ENCODE measurements around the gene MAD2L1. TPM values are rescaled to one million over a fixed set of nuclear protein-coding genes. Genes with fewer than 3 reads are reported as not detected.

The MAD2L1 gene
- total RNA-seq, 1 donor from 2014 or later, result 2.0 TPM

DNA sequence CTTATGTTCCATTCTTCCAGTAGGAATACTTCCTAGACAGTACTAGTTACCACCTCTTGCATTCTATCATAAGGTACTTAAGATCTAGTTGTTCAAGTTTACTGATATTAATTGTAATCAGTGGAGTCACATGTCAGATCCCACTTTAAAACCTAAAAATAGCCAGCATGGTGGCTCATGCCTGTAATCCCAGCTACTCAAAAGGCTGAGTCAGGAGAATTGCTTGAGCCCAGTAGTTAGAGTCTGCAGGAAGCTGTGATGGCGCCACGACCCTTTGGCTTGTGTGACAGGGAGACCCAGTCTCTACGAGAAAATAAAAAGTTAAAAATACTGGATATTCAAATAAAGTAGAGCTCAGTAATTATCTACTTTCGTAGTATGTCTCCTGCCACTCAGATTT lies 57.7 kb downstream of the MAD2L1 start:
- Histone ChIP-seq H3K36me3 (no peaks in the 10 kb centered on the region), H3K4me1 (no peaks in the 10 kb centered on the region), H3K27me3 (no peaks in the 10 kb centered on the region), H3K9me3 (no peaks in the 10 kb centered on the region), H3K27ac (no peak overlapping the region), H3K4me3 (no peak overlapping the region)
- no peak for DNase-seq (ENCODE audit: extremely low spot score in 2 of 2)
- TF ChIP-seq POLR2AphosphoS5 (IDR thresholded peaks at IDR 0.05; ENCODE audit: insufficient read depth in 1 of 2, low read depth in 1 of 2) (no peak), POLR2A (IDR thresholded peaks at IDR 0.05) (no peak)
- TF ChIP-seq, protein P1, sequence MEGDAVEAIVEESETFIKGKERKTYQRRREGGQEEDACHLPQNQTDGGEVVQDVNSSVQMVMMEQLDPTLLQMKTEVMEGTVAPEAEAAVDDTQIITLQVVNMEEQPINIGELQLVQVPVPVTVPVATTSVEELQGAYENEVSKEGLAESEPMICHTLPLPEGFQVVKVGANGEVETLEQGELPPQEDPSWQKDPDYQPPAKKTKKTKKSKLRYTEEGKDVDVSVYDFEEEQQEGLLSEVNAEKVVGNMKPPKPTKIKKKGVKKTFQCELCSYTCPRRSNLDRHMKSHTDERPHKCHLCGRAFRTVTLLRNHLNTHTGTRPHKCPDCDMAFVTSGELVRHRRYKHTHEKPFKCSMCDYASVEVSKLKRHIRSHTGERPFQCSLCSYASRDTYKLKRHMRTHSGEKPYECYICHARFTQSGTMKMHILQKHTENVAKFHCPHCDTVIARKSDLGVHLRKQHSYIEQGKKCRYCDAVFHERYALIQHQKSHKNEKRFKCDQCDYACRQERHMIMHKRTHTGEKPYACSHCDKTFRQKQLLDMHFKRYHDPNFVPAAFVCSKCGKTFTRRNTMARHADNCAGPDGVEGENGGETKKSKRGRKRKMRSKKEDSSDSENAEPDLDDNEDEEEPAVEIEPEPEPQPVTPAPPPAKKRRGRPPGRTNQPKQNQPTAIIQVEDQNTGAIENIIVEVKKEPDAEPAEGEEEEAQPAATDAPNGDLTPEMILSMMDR (IDR thresholded peaks at IDR 0.05), result no peak
- intact Hi-C loops (cut with DNase I), result no loop called here

DNA sequence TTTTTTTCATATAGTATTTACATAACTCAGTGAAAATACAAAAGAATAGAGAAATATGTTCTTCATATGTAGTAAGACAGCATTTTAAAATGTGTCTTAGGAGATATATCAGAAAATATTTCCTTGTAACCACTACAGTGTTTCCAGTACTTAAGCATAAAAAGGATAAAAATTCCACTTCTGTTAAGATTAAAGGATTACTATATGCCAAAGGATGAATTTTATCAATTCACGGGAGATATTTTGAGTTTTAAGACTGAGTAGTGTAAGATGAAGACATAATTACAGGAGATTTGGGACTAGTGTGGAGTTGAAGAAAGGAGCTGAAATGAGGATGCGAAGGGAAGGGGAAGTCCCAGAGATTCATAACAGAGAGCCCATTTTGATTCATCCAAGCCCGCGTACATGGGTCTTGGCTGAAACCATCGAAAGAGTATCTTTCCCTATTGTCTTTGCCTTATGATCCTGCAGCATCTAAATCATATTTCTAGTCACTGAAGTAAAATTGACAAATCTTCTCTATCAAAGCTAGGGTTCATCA lies 58.7 kb downstream of the MAD2L1 start:
- H3K4me3 ChIP-seq, result no peak overlapping the region
- H3K27ac ChIP-seq, result no peak overlapping the region
- H3K4me1 ChIP-seq, result no peaks in the 10 kb centered on the region
- no peaks in the 10 kb centered on the region for H3K27me3 ChIP-seq
- no peaks in the 10 kb centered on the region for H3K9me3 ChIP-seq
- no peak for DNase-seq (ENCODE audit: extremely low spot score in 2 of 2)
- intact Hi-C loops (cut with DNase I), result no loop called here
- TF ChIP-seq POLR2A (IDR thresholded peaks at IDR 0.05), result no peak
- TF ChIP-seq, protein P1 (IDR thresholded peaks at IDR 0.05), result no peak
- TF ChIP-seq POLR2AphosphoS5 (IDR thresholded peaks at IDR 0.05; ENCODE audit: insufficient read depth in 1 of 2, low read depth in 1 of 2), result no peak
- H3K36me3 ChIP-seq, result no peaks in the 10 kb centered on the region

- Histone ChIP-seq H3K4me1 (no peaks in the 10 kb centered on the region), H3K27me3 (no peaks in the 10 kb centered on the region), H3K4me3 (no peak overlapping the region), H3K27ac (no peak overlapping the region), H3K36me3 (no peaks in the 10 kb centered on the region), H3K9me3 (no peaks in the 10 kb centered on the region)
- TF ChIP-seq POLR2A (IDR thresholded peaks at IDR 0.05) (no peak), POLR2AphosphoS5 (IDR thresholded peaks at IDR 0.05; ENCODE audit: insufficient read depth in 1 of 2, low read depth in 1 of 2) (no peak)
- TF ChIP-seq, protein P1 (IDR thresholded peaks at IDR 0.05), result no peak
- no peak for DNase-seq (ENCODE audit: extremely low spot score in 2 of 2)
- intact Hi-C loops (cut with DNase I), result no loop called here
Measured at GRCh38 chr4:120007191-120007871, 59.3 kb downstream of the MAD2L1 start.

Data from vagina (tissue), 2 donors.